ENCODE data around the gene AARSD1. TPM values are rescaled to one million over a fixed set of nuclear protein-coding genes. Genes with fewer than 3 reads are reported as not detected.
"Not testable (repeated sequence)": the region's sequence is repeated elsewhere in the genome, so short reads cannot be mapped to it uniquely, and the experiment has no call there.

AARSD1 gene
- total and polyA plus RNA-seq, 2 donors (not counting 1 experiment from before 2014, with no cell fraction given): 17.7 to 37.3 TPM

GRCh38 chr17:42997984-42998938 is 34.0 kb upstream of the AARSD1 start, which contains the start of gene RPL27:
Gene RPL27, plus strand, starts transcription at chr17:42998419. Its CDS starts 332 bp downstream, at chr17:42998751.
- Histone ChIP-seq H3K4me3 (replicated peaks in 1 of 4; ENCODE audit: control extremely low read depth in 1 of 4, insufficient read depth in 1 of 4, low read depth in 3 of 4, low read length in 4 of 4) (peak within 1 kb of the TSS; percentile 77 to 99 (median 86)), H2AFZ (ENCODE audit: low read length) (peak within 1 kb of the TSS; percentile 90), H3K79me2 (ENCODE audit: control insufficient read depth, insufficient read depth, low read length) (peaks cover 28% of the 10 kb centered on the region), H3K4me1 (ENCODE audit: control insufficient read depth, extremely low read depth, insufficient read depth, low read length) (peaks cover 11% of the 10 kb centered on the region), H3K36me3 (ENCODE audit: control insufficient read depth, insufficient read depth, low read length) (peaks cover 16% of the 10 kb centered on the region), H4K20me1 (ENCODE audit: control insufficient read depth, extremely low read depth, insufficient read depth, low read length) (peaks cover 2% of the 10 kb centered on the region), H3K9ac (ENCODE audit: insufficient read depth, low read length) (peak within 1 kb of the TSS; percentile 85), H3K9me3 (ENCODE audit: control insufficient read depth, insufficient read depth, low read depth, low read length) (no peaks in the 10 kb centered on the region), H3K27me3 (ENCODE audit: control insufficient read depth, insufficient read depth, low read length) (no peaks in the 10 kb centered on the region), H3K4me2 (ENCODE audit: extremely low read depth, insufficient read depth, low read length) (peak within 1 kb of the TSS; percentile 99), H3K27ac (ENCODE audit: insufficient read depth, low read length) (peak within 1 kb of the TSS; percentile 95)
- peak; percentile 100 for DNase-seq (ENCODE audit: low read depth in 2 of 2)
- TF ChIP-seq EZH2 (IDR thresholded peaks at IDR 0.05; ENCODE audit: low read length, missing control alignments) (no peak), CTCF (conservative IDR thresholded peaks at IDR 0.05 in 1 of 2, IDR thresholded peaks at IDR 0.05 in 1 of 2; ENCODE audit: low read depth in 1 of 2, low read length in 2 of 2) (peak; percentile 84 to 89)

GRCh38 chr17:42997390-42997983 is 33.2 kb upstream of the AARSD1 start:
- peaks cover 11% of the 10 kb centered on the region for H3K4me1 ChIP-seq (ENCODE audit: control insufficient read depth, extremely low read depth, insufficient read depth, low read length)
- TF ChIP-seq CTCF (conservative IDR thresholded peaks at IDR 0.05 in 1 of 2, IDR thresholded peaks at IDR 0.05 in 1 of 2; ENCODE audit: low read depth in 1 of 2, low read length in 2 of 2): no peak
- TF ChIP-seq EZH2 (IDR thresholded peaks at IDR 0.05; ENCODE audit: low read length, missing control alignments): no peak
- H3K4me3 ChIP-seq (replicated peaks in 1 of 4; ENCODE audit: control extremely low read depth in 1 of 4, insufficient read depth in 1 of 4, low read depth in 3 of 4, low read length in 4 of 4): peak overlapping the region; percentile 6 to 46 (median 28)
- H3K9ac ChIP-seq (ENCODE audit: insufficient read depth, low read length): no peak overlapping the region
- H3K36me3 ChIP-seq (ENCODE audit: control insufficient read depth, insufficient read depth, low read length): peaks cover 11% of the 10 kb centered on the region
- H3K4me2 ChIP-seq (ENCODE audit: extremely low read depth, insufficient read depth, low read length): peak overlapping the region; percentile 91
- peaks cover 26% of the 10 kb centered on the region for H3K79me2 ChIP-seq (ENCODE audit: control insufficient read depth, insufficient read depth, low read length)
- no peaks in the 10 kb centered on the region for H3K9me3 ChIP-seq (ENCODE audit: control insufficient read depth, insufficient read depth, low read depth, low read length)
- H3K27ac ChIP-seq (ENCODE audit: insufficient read depth, low read length): peak overlapping the region; percentile 17
- peaks cover 2% of the 10 kb centered on the region for H4K20me1 ChIP-seq (ENCODE audit: control insufficient read depth, extremely low read depth, insufficient read depth, low read length)
- DNase-seq (ENCODE audit: low read depth in 2 of 2): no peak
- H2AFZ ChIP-seq (ENCODE audit: low read length): peak overlapping the region; percentile 90
- no peaks in the 10 kb centered on the region for H3K27me3 ChIP-seq (ENCODE audit: control insufficient read depth, insufficient read depth, low read length)

- H3K9me3 ChIP-seq (ENCODE audit: control insufficient read depth, insufficient read depth, low read depth, low read length); H3K4me3 ChIP-seq (replicated peaks in 1 of 4; ENCODE audit: control extremely low read depth in 1 of 4, insufficient read depth in 1 of 4, low read depth in 3 of 4, low read length in 4 of 4); DNase-seq (ENCODE audit: low read depth in 2 of 2); H2AFZ ChIP-seq (ENCODE audit: low read length); H3K9ac ChIP-seq (ENCODE audit: insufficient read depth, low read length); H3K27me3 ChIP-seq (ENCODE audit: control insufficient read depth, insufficient read depth, low read length); H4K20me1 ChIP-seq (ENCODE audit: control insufficient read depth, extremely low read depth, insufficient read depth, low read length); H3K27ac ChIP-seq (ENCODE audit: insufficient read depth, low read length); H3K36me3 ChIP-seq (ENCODE audit: control insufficient read depth, insufficient read depth, low read length); H3K79me2 ChIP-seq (ENCODE audit: control insufficient read depth, insufficient read depth, low read length); H3K4me2 ChIP-seq (ENCODE audit: extremely low read depth, insufficient read depth, low read length): not testable (repeated sequence)
- peaks cover 12% of the 10 kb centered on the region for H3K4me1 ChIP-seq (ENCODE audit: control insufficient read depth, extremely low read depth, insufficient read depth, low read length)
Measured at GRCh38 chr17:42993913-42994312, 29.7 kb upstream of the AARSD1 start.

All from fibroblast of lung (primary cell).